ENCODE data around the gene NFIA.

The NFIA gene

DNA sequence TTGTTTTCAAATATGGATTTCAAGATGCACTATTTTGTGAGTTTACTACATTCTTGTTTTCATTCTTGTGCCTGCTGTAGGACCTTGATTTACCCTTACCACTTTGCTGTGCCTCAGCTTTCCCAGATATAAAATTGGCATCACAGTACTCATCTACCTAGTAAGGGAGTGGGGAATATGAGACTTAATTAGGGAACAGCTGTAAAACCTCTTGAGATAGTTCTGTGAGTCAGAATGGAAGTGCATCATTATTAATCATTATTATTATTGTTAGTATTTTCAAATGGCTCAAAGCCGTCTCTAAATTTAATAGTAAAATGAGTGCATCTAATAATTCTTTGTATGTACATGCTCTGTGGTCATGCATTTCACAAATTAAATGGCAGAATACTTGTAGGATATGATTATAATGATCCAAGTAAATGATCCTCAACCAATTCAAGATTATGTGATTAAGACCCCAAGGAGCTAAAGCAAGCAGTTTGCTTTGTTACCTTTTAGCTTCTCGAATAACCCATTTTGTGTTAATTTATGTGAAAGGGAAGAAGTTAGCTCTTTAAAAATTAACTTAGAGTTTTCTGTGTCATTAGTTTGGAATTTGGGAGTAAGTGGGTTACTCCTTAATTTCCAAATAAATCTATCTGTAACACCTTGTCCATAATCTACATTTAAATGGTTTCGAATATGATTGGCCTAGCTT, 155.4 kb downstream of the NFIA start:
- no peak for DNase-seq (ENCODE audit: low spot score)

DNA sequence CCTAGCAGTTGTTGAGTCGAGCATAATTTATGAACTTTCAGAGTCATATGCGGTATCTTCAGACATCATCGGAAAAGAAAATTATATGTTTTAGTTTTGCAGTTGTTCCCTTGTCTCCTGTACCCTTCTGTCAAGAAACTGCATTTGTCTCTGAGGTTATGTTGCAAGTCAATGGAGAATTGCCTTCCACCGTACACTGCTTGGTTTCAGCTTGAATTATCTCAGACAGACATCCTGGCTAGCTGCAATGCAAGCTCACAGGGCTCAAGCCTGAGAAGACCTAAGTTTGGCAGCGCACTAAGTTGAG, 156.0 kb downstream of the NFIA start:
- TF ChIP-seq, protein P1, sequence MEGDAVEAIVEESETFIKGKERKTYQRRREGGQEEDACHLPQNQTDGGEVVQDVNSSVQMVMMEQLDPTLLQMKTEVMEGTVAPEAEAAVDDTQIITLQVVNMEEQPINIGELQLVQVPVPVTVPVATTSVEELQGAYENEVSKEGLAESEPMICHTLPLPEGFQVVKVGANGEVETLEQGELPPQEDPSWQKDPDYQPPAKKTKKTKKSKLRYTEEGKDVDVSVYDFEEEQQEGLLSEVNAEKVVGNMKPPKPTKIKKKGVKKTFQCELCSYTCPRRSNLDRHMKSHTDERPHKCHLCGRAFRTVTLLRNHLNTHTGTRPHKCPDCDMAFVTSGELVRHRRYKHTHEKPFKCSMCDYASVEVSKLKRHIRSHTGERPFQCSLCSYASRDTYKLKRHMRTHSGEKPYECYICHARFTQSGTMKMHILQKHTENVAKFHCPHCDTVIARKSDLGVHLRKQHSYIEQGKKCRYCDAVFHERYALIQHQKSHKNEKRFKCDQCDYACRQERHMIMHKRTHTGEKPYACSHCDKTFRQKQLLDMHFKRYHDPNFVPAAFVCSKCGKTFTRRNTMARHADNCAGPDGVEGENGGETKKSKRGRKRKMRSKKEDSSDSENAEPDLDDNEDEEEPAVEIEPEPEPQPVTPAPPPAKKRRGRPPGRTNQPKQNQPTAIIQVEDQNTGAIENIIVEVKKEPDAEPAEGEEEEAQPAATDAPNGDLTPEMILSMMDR (IDR thresholded peaks at IDR 0.05; ENCODE audit: extremely low read depth, missing control alignments) = no peak
- DNase-seq (ENCODE audit: low spot score) = no peak

More for the DNA sequence above, 155.4 kb downstream of the NFIA start:
- TF ChIP-seq, protein P1 (IDR thresholded peaks at IDR 0.05; ENCODE audit: extremely low read depth, missing control alignments) = no peak

DNA sequence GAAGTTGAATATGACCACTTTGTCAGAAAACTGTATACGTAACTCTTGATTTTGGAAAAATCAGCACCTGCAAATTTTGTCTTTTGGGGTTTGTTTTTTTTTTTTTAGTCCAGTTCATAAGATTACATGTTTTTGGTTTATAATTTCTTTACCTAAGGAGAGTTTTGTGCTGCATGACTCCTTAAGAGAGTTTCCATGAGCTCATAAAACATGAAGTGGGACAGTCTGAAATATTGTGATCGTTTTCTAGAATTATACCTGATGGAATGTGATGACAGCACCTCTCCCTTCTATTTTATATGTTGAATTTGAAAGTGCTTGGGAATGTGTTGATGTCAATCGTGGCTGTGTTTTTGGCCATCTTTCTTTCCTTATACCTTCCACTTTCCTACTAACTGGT, 158.5 kb downstream of the NFIA start:
- DNase-seq (ENCODE audit: low spot score) = no peak
- TF ChIP-seq, protein P1 (IDR thresholded peaks at IDR 0.05; ENCODE audit: extremely low read depth, missing control alignments) = no peak

DNA sequence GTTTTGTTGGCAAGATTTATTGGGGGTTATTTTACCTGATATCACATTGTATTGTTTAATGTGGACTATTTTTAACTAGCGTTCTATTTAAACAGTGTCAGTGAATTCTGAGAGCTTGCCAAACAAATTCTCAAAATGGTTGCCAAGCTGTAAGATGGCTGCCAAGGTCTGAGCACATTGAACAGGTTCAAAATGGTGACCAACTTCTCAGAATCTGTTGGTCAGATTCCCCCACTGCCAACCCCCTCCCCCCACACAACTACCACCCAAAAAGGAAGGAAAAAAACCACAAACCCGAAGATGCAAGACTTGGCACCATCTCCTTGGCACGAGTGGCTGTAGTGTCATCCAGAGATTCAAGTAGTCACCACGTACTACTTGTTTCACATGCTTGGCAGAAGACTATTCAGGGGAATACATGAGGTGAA, 159.1 kb downstream of the NFIA start:
- no peak for DNase-seq (ENCODE audit: low spot score)
- TF ChIP-seq, protein P1 (IDR thresholded peaks at IDR 0.05; ENCODE audit: extremely low read depth, missing control alignments) = no peak

DNA sequence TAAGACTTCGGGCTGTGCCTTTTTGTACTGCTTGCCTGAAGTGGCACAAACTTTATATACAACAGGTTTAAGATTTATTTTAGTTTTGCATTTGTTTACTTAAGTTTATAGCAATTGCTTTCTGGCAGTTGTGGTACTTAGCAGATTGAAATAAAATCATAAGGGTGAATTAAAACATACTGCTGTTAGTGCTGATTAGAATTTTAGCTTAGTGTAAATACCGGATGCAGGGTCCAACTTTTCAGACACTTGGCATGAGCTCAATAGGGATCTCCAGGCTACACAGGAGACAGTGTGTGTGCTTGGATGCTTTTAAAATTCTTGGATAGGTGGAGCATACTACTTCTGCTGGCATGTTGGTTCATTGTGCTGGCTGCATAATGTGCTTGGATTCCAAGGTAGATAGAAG, 159.6 kb downstream of the NFIA start:
- DNase-seq (ENCODE audit: low spot score) = no peak
- TF ChIP-seq, protein P1 (IDR thresholded peaks at IDR 0.05; ENCODE audit: extremely low read depth, missing control alignments) = no peak

DNA sequence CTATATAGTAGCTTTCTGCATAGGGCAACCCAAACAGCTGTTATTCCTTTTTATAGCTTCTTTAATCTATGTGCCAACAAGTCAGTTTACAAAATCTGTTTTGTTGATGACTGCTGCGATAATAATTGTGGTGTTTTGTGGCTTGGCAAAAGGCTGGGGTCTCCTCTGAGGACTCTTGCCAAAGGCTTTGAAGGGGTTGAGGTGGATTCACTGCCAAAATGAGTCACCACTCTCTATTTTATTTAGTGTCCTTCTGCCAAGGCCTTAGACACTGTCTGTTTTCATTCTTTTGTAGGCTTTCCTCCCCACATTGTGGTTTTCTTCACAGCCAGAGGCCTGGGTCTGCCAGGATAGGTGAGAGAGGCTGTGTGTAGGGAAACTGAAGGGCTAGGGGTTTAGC, 161.8 kb downstream of the NFIA start:
- TF ChIP-seq, protein P1 (IDR thresholded peaks at IDR 0.05; ENCODE audit: extremely low read depth, missing control alignments) = no peak
- DNase-seq (ENCODE audit: low spot score) = no peak

DNA sequence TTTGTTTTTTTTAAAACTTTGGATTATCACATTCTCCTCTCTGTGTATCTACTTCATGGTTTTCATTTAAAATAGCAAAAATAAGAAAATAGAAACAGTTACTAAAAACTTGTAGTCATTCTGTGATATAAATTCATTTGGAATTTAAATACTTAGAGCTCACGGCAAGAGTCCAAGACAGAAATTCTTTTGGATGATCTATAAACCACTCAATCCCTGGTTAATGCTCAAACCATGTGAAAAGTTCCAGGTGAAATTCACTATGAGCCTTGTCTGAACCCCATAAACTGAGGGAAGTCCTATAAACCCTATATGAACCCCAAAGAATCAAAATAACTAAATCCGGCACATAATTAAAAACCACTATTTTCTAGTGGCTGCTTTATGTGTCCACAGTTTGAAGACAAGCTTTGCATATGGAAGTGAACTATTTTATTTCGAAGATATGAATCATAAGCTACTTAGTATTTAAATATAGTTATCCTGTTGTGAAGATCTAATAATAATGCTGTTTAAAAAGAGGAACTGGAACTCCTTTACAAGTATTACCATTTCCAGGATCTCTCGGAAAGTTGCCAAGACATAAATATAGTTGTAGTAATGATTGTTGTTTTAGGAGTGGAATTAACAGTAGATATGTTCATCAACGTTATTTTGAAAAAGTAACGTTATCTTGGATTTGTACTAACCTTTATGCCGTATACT, 163.5 kb downstream of the NFIA start:
- TF ChIP-seq, protein P1 (IDR thresholded peaks at IDR 0.05; ENCODE audit: extremely low read depth, missing control alignments) = no peak
- DNase-seq (ENCODE audit: low spot score) = no peak
